T47D (cell line): ENCODE measurements around the gene ZNF827.
A peak's percentile ranks its signal among the peaks of the same experiment; 100 is the strongest.

Experiments
- DNase-seq, 2 experiments: peaks; one replicate each; pipeline versions ENCODE4 v3.0.0 to v3.0.0-alpha.2; 2011 to 2012; ENCODE audit warnings: low read depth in 1 of 2, low spot score in 1 of 2
- JUND ChIP-seq: IDR thresholded peaks from 2 replicates; pipeline ENCODE4 v1.6.1; 2012; ENCODE audit warnings: low read depth
- in situ Hi-C: cut with HindIII; loops from 2 replicates; pipeline ENCODE4 v1.10.0; 2016; ENCODE audit warnings: low sequenced_read_pairs, low pct_unique_long_range_greater_than_20kb

Gene ZNF827

DNA sequence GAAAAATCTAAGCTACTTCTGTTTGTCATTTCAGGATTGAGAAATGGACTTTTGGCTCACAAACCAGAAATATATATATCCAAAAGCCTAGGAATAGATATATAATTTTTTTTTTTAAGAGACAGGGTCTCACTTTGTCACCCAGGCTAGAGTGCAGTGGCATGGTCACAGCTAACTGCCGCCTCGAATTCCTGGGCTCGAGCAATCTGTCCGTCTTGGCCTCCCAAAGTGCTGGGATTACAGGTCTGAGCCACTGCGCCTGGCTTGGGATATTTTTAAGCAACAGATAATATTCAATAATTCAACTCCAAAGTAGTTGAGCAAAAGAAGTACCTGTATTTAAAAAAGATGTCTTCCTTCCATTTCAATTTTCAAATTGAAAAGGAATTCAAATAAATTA lies 146.2 kb downstream of the ZNF827 start:
- no peak for DNase-seq
- in situ Hi-C loops = no loop called here
- TF ChIP-seq JUND = no peak

DNA sequence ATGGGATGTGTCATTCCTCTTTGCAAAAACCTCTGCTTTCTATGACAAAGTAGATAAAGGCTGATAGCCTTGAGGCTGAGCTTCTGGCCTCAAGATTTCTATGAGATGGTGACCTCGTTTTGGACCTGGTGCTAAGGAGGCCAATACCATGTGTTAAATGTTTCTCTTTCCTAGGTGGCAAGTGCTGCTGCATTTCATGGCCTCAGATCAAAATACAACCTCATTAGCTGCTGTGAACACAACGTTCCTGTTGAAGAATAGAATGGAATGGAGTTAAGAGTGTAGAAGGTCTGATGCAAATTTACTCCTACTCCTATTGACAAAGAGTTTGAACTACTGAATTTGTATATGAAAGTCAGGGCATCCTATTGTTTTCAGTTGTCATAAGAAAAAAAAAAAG lies 146.6 kb downstream of the ZNF827 start:
- TF ChIP-seq JUND = no peak
- no peak for DNase-seq
- in situ Hi-C loops = no loop called here

DNA sequence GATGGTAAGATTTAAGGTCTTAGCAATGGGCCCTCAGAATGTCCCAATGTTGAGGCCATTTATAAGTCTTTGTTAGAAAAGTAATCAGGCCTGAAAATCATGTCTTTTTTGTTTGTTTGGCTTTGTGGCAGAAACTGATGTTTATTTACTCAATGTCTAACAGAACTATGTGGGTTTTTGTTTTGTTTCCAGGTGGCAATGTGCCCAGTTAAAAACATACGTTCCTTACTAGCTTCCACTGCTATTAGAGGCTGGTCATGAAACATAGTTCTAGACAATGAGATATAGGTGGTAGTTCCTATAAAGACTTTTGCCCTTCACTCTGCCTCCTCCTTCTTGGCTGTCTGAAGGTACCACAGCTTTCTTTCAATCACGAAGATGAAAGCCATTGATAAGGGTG lies 149.9 kb downstream of the ZNF827 start:
- TF ChIP-seq JUND = no peak
- in situ Hi-C loops = no loop called here
- DNase-seq = peak in 1 of 2 experiments; percentile 57

DNA sequence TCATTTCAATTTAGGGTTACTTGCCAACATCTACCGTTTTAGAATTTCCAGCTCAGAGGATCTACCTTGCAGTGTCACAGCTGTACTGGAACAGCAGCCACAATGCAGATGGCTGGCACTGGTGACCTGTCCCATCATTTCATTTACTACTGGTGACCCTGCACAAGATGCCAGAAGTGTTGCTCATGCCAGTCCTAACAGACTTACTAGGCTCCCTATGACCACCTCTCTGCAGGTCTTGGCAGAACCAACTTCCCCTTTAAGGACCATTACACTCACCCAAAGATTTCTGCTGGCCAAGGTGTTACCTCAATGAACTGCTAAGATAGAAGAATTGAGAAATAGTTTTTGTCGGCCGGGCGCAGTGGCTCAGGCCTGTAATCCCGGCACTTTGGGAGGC lies 151.8 kb downstream of the ZNF827 start:
- in situ Hi-C loops = no loop called here
- no peak for TF ChIP-seq JUND
- DNase-seq = no peak

DNA sequence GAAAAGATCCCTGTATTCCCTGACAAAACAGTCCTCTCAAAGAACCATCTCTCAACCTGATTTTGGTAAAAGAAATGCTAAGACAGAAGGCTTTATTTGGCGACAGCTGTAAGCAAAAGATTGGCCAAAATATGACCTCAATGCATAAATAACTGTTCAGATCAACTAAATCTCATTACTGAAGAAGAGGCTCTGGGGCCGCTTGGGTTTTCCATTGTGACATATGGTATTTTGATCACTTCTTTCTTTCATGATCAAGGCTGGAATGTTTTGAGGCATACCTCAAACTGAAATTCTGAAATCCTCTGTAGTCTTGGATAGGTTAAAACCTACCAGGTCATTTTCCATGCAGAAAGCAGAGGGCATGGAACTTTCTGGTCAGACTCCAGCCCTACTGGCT lies 152.4 kb downstream of the ZNF827 start:
- TF ChIP-seq JUND = no peak
- DNase-seq = no peak
- in situ Hi-C loops = no loop called here

DNA sequence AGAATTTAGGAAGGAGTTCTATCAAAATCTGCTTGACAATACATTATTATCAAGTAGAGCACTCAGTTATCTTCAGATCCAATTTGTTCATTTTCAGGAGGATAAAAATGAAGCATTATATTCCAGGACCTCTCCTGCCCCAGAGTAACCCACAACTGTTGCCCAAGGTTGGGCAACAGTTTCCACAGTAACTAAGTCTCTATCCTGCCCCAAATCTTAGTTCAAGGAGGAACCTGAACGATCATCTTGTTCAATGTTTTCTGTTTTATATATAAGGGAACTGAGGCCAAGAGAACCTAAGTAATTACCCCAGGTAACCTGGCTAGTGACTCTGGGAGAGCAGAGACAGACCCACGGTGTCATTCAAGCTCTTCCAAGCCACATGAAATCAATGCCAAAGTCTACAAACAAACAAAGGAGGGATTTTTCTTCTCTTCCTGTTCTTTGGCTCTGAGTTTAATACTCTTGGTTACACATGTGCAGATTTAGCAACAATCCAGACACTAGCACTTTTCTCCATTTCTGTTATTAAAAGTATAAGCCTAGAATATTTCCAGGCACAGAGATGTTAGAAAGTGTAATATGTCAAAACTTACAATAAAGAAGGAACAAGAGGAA lies 153.1 kb downstream of the ZNF827 start:
- no peak for TF ChIP-seq JUND
- in situ Hi-C loops = no loop called here
- peak in 1 of 2 experiments; percentile 43 for DNase-seq

DNA sequence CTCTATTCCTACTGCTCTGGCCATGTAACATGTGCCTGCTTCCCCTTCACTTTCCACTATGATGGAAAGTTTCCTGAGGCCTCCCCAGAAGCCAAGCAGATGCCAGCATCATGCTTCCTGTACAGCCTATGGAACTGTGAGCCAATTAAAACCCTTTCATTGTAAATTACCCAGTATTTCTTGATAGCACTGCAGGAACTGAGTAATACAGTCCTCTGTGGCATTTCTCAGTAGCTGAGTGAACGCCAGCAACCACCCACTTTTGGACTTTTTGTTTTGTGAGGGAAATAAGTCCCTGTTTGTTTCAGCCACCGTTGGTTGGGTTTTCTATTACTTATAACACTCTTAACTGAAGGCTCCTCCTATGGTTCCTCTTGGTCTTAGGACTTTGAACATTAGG lies 154.6 kb downstream of the ZNF827 start:
- no peak for DNase-seq
- in situ Hi-C loops = no loop called here
- TF ChIP-seq JUND = no peak

DNA sequence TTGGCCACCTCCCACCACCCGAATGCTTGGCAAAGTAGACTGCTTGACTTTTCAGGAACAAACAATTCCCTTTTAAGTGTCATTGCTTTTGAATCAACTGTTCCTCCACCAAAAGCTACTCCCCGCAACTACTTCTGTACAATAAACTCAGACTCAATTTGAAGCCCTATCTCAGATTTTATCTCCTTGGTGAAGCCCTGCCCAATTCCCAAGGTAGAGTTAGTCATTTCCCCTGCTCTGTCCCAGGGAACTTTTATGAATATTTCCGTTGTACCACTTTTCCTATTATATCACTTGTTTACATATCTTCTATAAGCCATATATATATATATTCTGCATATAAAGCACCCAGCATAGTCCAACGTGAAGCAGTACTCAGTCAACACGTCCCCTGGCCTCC lies 155.9 kb downstream of the ZNF827 start:
- DNase-seq = no peak
- no peak for TF ChIP-seq JUND
- in situ Hi-C loops = no loop called here

DNA sequence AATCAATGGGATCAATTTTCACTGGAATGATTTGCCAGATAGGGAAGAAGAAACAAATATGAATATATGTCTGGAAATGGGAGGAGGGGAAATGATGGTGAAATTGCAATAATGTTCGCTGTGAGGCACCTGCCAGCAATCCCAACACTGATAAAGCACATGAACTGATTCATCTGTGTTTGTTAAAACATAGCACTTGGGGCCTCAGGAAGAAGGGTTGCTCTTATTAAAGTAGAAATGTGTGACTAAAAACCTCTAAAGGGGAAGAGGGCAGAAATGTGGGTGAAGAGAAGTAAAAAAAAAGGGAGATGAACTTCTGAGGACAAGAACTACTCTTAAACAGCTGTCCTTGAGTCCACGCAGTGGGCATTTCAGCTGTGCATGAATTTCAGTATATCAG lies 157.3 kb downstream of the ZNF827 start:
- in situ Hi-C loops = no loop called here
- DNase-seq = no peak

DNA sequence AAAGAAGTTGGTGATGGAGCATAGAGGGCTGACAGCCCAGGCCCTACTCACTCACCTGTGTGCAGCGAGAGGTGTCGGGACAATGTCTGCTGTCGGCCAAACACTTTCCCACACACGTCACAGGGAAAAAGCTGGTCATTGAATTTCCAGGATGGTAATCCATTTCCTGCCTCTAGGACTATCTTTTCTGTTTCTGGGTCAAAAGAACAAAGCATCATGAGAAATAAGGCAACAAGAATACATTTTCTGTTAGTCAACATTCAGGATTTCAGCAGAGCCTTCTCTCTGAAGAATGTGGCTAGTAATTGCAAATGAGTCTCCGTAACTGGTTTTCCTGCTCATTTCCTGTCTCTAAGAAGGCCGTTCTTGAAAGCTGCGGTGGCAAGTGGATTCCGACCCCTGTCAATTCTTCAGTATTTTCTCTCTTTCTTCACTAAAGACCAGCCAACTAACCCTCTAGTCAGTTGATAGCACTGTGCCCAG lies 159.3 kb downstream of the ZNF827 start:
- TF ChIP-seq JUND = no peak
- DNase-seq = no peak
- in situ Hi-C loops = no loop called here

More for the DNA sequence above, 157.3 kb downstream of the ZNF827 start:
- no peak for TF ChIP-seq JUND

DNA sequence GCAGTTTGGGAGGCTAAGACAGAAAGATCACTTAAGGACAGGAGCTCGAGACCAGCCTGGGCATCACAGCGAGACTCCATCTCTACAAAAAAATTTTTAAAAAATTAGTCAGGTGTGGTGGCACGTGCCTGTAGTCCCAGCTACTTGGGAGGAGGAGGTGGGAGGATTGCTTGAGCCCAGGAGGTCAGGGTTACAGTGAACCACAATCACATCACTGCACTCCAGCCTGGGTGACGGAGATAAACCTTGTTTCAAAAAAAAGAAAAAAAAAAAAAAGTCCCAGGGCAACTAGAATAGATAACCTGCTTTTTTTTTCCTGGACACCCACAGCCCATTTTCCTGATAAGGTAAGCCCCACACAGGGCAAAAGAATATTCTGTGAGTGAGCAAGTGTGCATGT lies 162.4 kb downstream of the ZNF827 start:
- no peak for TF ChIP-seq JUND
- in situ Hi-C loops = no loop called here
- DNase-seq = no peak

DNA sequence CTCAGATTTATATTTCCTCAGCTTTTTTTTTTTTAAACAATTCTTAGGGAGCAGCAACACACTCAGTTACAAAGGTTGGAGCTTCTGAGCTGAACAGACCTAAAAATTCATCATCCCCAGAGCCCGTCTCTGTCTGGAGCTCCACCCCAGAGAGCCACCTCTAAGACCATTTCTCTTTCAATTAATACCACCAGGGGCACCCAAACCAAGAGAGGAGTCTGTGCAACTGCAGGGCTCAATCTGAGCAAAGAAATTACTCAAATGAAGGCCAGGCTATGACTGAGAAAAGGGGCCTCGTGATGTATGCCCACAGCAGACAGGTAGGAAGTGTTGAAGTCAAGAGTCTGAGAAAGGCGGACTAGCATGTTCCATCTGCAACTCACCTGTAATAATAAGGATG lies 163.2 kb downstream of the ZNF827 start:
- in situ Hi-C loops = no loop called here
- no peak for DNase-seq
- TF ChIP-seq JUND = no peak

DNA sequence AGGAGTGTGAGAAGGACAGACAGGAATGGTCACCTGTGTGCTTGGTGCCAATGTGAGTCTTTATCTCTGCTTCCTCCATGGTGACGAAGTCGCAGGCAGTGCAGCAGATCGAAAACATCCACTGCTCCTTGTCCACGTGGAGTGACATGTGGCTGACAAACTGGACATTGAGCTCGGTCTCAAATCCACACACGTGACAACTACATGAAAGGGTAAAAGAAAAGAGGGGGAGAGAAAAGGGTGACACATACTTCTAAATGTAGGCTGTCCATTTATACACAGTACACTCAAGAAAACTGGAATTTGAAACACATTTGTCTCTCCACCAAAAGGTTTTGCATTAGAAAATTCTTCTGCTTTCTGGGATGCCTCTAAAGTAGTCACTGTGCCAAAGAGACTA lies 164.2 kb downstream of the ZNF827 start:
- no peak for TF ChIP-seq JUND
- no peak for DNase-seq
- in situ Hi-C loops = no loop called here

DNA sequence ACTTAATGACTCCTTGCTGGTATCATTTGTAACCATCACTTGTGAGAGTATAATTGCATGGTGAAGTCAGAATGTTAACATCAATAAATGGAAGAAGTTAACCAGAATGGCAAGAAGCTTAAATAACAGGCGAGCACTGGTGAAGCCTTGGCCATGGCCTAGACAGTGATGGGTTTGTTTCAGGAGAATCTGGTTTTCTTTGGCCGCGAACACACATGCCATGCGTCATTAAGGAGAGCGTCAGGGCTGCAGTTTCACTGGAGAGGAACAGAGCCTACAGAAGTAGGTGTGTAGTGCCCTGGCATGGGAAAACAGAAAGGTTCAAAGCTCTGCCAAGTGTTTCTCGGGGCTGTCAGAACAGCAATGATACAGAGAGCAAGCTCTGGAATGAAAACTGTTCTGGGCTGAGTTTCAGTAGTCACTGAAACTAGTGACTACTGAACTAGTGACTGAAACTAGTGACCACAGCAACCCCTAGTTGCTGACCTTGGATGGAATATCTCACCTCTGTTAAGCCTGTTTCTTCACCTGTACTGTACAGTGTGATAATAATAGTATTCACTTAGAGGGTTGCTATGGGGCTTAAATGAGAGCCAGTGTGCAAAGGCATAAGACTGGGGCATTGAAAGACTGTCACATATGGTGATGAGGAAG lies 164.9 kb downstream of the ZNF827 start:
- TF ChIP-seq JUND = no peak
- no peak for DNase-seq
- in situ Hi-C loops = no loop called here
